H7 (cell line): ENCODE results near the gene ZNF396. TPM values are rescaled to one million over a fixed set of nuclear protein-coding genes. Genes with fewer than 3 reads are reported as not detected.

Experiments used
- DNase-seq: peaks from one replicate; pipeline ENCODE4 v3.0.0; 2012
- H3K27me3 ChIP-seq: 2 replicates; pipeline ENCODE4 v1.6.0; 2011; ENCODE audit warnings: mild to moderate bottlenecking, low read length; ENCODE audit not compliant: control insufficient read depth, insufficient read depth
- H3K36me3 ChIP-seq: replicated peaks from 2 replicates; pipeline ENCODE4 v1.5.1; 2011; ENCODE audit warnings: low read length; ENCODE audit not compliant: control insufficient read depth, insufficient read depth
- H3K4me3 ChIP-seq: 2 replicates; pipeline ENCODE4 v1.5.1; 2011; ENCODE audit warnings: low read depth, mild to moderate bottlenecking, control low read depth, low read length, moderate library complexity; ENCODE audit not compliant: insufficient read depth
- total RNA-seq: library from RNA; depleted of rRNA; stranded (reverse); fragments of >200 nt; shearing (Covaris generic); gene quantifications from 2 replicates; pipeline ENCODE4 v1.2.3, GENCODE V29; 2014

Gene ZNF396
- total RNA-seq, 1 experiment from 2014 or later = 1.4 TPM

DNA sequence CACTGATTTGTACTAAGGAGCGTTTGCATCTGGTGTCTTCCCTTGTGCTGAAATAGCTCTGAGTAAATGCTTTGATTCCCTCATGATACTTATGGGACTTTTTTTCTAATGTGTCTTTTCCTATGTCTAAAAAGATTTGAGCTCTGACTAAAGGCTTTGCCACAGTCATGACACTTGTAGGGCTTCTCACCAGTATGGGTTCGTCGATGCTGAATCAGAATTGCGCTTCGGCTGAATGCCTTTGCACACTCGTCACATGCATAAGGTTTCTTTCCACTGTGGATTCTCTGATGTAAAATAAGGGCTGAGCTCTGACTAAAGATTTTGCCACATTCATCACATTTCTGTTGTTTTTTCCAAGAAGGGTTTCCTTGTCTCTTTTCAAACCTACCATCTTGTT is 8.0 kb downstream of the ZNF396 start:
- DNase-seq = no peak
- Histone ChIP-seq H3K27me3 (no peaks in the 10 kb centered on the region), H3K36me3 (no peaks in the 10 kb centered on the region), H3K4me3 (no peak overlapping the region)

DNA sequence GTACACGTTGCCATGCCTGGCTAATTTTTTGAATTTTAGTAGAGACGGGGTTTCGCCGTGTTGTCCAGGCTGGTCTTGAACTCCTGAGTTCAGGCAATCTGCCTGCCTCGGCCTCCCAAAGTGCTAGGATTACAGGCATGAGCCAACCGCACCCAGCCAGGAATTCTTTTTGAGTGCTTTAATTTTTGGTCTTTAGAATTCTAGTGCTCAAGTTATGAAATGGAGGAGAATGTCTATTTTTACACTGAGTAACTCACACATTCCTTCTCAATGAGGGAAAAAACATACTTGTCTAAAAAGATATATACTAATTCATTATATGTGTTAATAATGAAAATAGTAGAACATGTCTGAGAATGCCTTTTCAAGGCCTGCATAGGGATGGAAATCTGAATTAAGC is 8.5 kb downstream of the ZNF396 start:
- H3K4me3 ChIP-seq = no peak overlapping the region

DNA sequence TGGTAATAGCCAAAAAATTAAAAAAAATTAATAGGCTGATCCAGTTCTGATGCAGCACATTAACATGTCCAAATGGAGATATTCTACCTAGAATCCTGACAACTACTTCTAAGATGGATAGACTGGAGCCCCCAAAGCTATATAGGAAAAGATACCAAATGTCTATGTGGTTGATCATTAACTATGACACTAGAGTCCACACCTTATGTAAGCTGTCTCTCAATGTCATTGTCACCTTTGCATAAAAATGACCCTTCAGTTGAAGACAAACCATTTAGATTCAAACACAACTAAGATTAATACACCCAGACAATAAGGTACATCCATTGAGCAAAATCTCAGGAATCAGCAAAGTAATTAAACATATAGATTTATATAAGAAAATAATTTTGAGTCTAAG is 14.6 kb downstream of the ZNF396 start:
- Histone ChIP-seq H3K27me3 (no peaks in the 10 kb centered on the region), H3K4me3 (no peak overlapping the region), H3K36me3 (no peaks in the 10 kb centered on the region)
- no peak for DNase-seq

More for the DNA sequence above, 8.5 kb downstream of the ZNF396 start:
- DNase-seq = no peak
- H3K36me3 ChIP-seq = no peaks in the 10 kb centered on the region
- H3K27me3 ChIP-seq = no peaks in the 10 kb centered on the region

- Histone ChIP-seq H3K4me3 (no peak overlapping the region), H3K27me3 (no peaks in the 10 kb centered on the region), H3K36me3 (no peaks in the 10 kb centered on the region)
- DNase-seq = no peak
Observed at GRCh38 chr18:35361570-35362321, 15.4 kb downstream of the ZNF396 start.

DNA sequence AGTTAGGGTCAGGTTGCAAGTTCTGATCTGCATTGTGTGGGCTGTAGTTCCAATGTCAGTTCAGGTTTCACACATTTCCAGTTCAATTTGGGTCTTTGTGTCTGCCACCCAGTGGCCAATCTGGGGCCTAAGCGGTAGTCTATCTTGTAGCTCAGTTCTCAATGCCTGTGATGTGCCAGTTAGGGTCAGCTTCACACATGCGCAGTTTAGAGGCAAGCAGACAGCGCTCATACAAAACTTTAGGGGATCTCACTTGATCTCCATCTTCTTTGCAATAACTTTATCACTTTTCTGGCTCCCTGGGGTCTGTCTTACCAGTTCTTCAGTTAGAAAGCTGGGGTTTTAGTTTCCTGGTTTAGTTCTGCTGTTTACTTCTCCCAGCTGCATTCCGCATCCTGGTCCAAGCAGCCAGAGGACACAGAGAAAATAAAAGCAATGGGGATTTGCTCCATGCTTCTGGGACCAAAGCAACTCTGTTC is 22.0 kb downstream of the ZNF396 start:
- peak; percentile 66 for DNase-seq
- Histone ChIP-seq H3K4me3 (no peak overlapping the region), H3K27me3 (no peaks in the 10 kb centered on the region), H3K36me3 (no peaks in the 10 kb centered on the region)

- DNase-seq = no peak
- H3K27me3 ChIP-seq = no peaks in the 10 kb centered on the region
Observed at GRCh38 chr18:35352778-35353177, 24.4 kb downstream of the ZNF396 start.

DNA sequence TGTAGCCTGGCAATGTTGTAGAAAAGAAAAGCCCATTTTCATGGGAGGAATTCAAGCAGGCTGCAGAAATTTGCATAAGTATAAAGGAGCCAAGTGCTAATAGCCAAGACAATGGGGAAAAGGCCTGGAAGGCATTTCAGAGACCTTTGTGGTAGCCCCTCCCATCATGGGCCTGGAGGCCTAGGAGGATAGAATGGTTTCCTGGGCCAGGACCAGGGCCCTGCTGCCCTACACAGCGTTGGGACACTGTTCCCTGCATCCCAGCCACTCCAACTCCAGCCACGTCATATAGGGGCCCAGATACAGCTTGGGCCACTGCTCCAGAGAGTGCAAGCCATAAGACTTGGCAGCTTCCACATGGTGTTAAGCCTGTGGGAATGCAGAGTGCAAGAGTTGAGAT is 24.9 kb downstream of the ZNF396 start:
- no peaks in the 10 kb centered on the region for H3K27me3 ChIP-seq
- no peak for DNase-seq
- H3K36me3 ChIP-seq = no peaks in the 10 kb centered on the region
- H3K4me3 ChIP-seq = no peak overlapping the region

More at GRCh38 chr18:35352778-35353177, 24.4 kb downstream of the ZNF396 start:
- H3K4me3 ChIP-seq = no peak overlapping the region
- no peaks in the 10 kb centered on the region for H3K36me3 ChIP-seq

GRCh38 chr18:35348001-35348400 is 29.1 kb downstream of the ZNF396 start:
- Histone ChIP-seq H3K27me3 (no peaks in the 10 kb centered on the region), H3K4me3 (no peak overlapping the region), H3K36me3 (no peaks in the 10 kb centered on the region)
- DNase-seq = no peak

DNA sequence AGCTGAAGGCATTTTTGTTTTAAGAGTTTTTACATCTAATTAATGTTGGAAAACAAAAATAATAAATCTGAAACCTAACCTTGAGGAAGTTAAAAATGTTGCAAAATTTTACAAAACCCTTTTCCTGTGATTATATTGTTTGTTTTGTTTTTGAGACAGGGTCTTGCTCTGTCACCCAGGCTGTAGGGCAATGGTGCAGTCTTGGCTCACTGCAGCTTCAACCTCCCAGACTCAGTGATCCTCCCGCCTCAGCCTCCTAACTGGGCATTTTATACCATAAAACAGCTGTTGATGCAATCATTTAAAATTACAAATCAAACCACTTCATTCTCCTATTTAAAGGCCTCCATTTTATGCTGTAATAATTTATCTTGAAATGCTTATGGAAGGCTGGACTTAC is 31.2 kb downstream of the ZNF396 start:
- H3K36me3 ChIP-seq = no peaks in the 10 kb centered on the region
- DNase-seq = no peak
- no peaks in the 10 kb centered on the region for H3K27me3 ChIP-seq
- H3K4me3 ChIP-seq = no peak overlapping the region

DNA sequence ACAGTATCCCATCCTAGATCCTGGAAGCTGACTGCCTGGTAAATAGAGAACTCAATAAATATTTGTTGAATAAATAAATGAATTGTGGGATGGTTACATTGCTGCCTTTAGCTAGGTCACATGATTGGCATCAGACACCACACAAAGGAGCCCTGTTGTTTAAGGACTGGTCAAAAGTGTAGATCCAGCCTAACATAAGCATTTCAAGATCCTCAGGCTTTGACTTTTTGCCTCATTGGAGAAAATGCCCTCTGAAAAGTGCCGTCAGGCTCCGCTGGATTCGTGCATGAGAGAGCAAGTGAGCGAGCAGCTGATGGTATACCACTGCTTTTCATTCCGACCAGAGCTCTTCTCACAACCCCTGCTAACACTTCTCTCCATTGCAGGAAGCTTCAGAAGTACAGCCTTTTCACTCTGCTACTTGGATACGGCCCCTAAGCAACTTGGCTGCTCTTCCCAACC is 31.6 kb downstream of the ZNF396 start:
- H3K27me3 ChIP-seq = no peaks in the 10 kb centered on the region
- H3K36me3 ChIP-seq = no peaks in the 10 kb centered on the region
- H3K4me3 ChIP-seq = no peak overlapping the region
- DNase-seq = peak; percentile 21

GRCh38 chr18:35344736-35345459 is 32.2 kb downstream of the ZNF396 start:
- Histone ChIP-seq H3K4me3 (peak overlapping the region; percentile 98), H3K27me3 (no peaks in the 10 kb centered on the region), H3K36me3 (peaks cover 3% of the 10 kb centered on the region)
- peak; percentile 8 for DNase-seq

GRCh38 chr18:35343936-35344735 is 33.0 kb downstream of the ZNF396 start, which contains the start of gene ZNF24:
ZNF24 (minus strand) TSS chr18:35344420; CDS start chr18:35340650, 3,770 bp downstream.
- peak; percentile 95 for DNase-seq
- H3K27me3 ChIP-seq = no peaks in the 10 kb centered on the region
- peak within 1 kb of the TSS; percentile 98 for H3K4me3 ChIP-seq
- H3K36me3 ChIP-seq = peaks cover 9% of the 10 kb centered on the region

- no peaks in the 10 kb centered on the region for H3K27me3 ChIP-seq
- no peak for DNase-seq
- peak overlapping the region; percentile 98 for H3K4me3 ChIP-seq
- H3K36me3 ChIP-seq = peaks cover 15% of the 10 kb centered on the region
Observed at GRCh38 chr18:35343488-35343935, 33.6 kb downstream of the ZNF396 start.

DNA sequence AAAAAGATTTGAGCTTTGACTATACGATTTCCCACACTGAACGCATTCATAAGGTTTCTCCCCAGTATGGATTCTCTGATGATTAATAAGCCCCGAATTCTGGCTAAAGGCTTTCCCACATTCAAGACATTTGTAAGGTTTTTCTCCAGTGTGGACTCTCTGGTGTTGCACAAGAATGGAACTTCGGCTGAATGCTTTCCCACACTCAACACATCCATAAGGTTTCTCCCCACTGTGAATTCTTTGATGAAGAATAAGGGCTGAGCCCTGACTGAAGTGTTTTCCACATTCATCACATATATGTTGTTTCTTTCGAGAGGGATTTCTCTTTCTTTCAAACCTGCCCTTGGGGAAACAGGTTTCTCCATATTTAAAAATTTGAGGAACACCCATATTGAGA is 39.9 kb downstream of the ZNF396 start:
- no peak for DNase-seq
- Histone ChIP-seq H3K36me3 (peaks cover 28% of the 10 kb centered on the region), H3K4me3 (no peak overlapping the region), H3K27me3 (no peaks in the 10 kb centered on the region)
